GM23338 (cell line): ENCODE data around the gene NEURL3. TPM values are rescaled to one million over a fixed set of nuclear protein-coding genes. Genes with fewer than 3 reads are reported as not detected.
"Not testable (repeated sequence)": the region's sequence is repeated elsewhere in the genome, so short reads cannot be mapped to it uniquely, and the experiment has no call there.

Experiments used
- ATAC-seq: fragments of 200-7000 bp; cut with Tn5 transposase; 3 replicates; pipeline ENCODE4 v1.9.1; 2020
- DNase-seq: peaks from one replicate; pipeline ENCODE4 v3.0.0-alpha.2; 2015; ENCODE audit warnings: low spot score
- H2AFZ ChIP-seq: fragments of 200-600 bp; sonication (generic); 2 replicates; pipeline ENCODE4 v1.8.0; 2016; ENCODE audit warnings: antibody characterized with exemption, mild to moderate bottlenecking, moderate library complexity
- H3F3A ChIP-seq: fragments of 200-600 bp; sonication (generic); replicated peaks from 2 replicates; pipeline ENCODE4 v1.8.0; 2017; ENCODE audit warnings: antibody characterized with exemption, mixed run types, low read depth
- H3K27ac ChIP-seq: fragments of 200-600 bp; sonication (generic); 2 replicates; pipeline ENCODE4 v1.6.1; 2016; ENCODE audit warnings: low read depth
- H3K27me3 ChIP-seq: fragments of 200-600 bp; sonication (generic); 2 replicates; pipeline ENCODE4 v1.8.0; 2016; ENCODE audit warnings: mild to moderate bottlenecking, mixed run types, moderate library complexity; ENCODE audit not compliant: insufficient read depth
- H3K36me3 ChIP-seq: fragments of 200-600 bp; sonication (generic); 2 replicates; pipeline ENCODE4 v1.8.0; 2016; ENCODE audit warnings: mild to moderate bottlenecking; ENCODE audit not compliant: insufficient read depth
- H3K4me1 ChIP-seq: fragments of 200-600 bp; sonication (generic); 2 replicates; pipeline ENCODE4 v1.8.0; 2016; ENCODE audit warnings: mild to moderate bottlenecking, moderate library complexity; ENCODE audit not compliant: insufficient read depth
- H3K4me2 ChIP-seq: fragments of 200-600 bp; sonication (generic); 2 replicates; pipeline ENCODE4 v1.7.1; 2017; ENCODE audit warnings: mixed run types
- H3K4me3 ChIP-seq: fragments of 200-600 bp; sonication (generic); 2 replicates; pipeline ENCODE4 v1.6.1; 2016; ENCODE audit warnings: mixed run types
- H3K79me2 ChIP-seq: fragments of 200-600 bp; sonication (generic); replicated peaks from 2 replicates; pipeline ENCODE4 v1.8.0; 2017; ENCODE audit warnings: mild to moderate bottlenecking; ENCODE audit not compliant: insufficient read depth
- H3K9me2 ChIP-seq: fragments of 200-600 bp; sonication (generic); 2 replicates; pipeline ENCODE4 v1.8.0; 2017; ENCODE audit not compliant: insufficient read depth
- H4K20me1 ChIP-seq: fragments of 200-600 bp; sonication (generic); replicated peaks from 2 replicates; pipeline ENCODE4 v1.8.0; 2017; ENCODE audit warnings: mild to moderate bottlenecking; ENCODE audit not compliant: insufficient read depth
- H3K27ac Mint-ChIP-seq: 2 replicates; pipeline ENCODE4 v1.8.0; 2020; ENCODE audit warnings: inconsistent platforms, mild to moderate bottlenecking, moderate library complexity, mixed read lengths
- H3K27me3 Mint-ChIP-seq: 3 replicates; pipeline ENCODE4 v1.8.0; 2022; ENCODE audit warnings: low read depth, mild to moderate bottlenecking, moderate library complexity, mixed read lengths, inconsistent platforms; ENCODE audit not compliant: insufficient read depth, poor library complexity
- H3K36me3 Mint-ChIP-seq: 3 replicates; pipeline ENCODE4 v1.8.0; 2021; ENCODE audit warnings: low read depth, mild to moderate bottlenecking, inconsistent platforms, moderate library complexity, mixed read lengths
- H3K4me1 Mint-ChIP-seq: 3 replicates; pipeline ENCODE4 v1.8.0; 2020; ENCODE audit warnings: mild to moderate bottlenecking, inconsistent platforms, mixed read lengths
- H3K4me3 Mint-ChIP-seq: 3 replicates; pipeline ENCODE4 v1.8.0; 2021; ENCODE audit warnings: moderate library complexity, mild to moderate bottlenecking, inconsistent platforms, mixed read lengths
- H3K9me3 Mint-ChIP-seq: 3 replicates; pipeline ENCODE4 v1.8.0; 2020; ENCODE audit warnings: moderate library complexity, mild to moderate bottlenecking, inconsistent platforms, mixed read lengths
- CREB1 ChIP-seq: fragments of 250-450 bp; sonication (Bioruptor Pico); IDR thresholded peaks from 2 replicates; pipeline ENCODE4 v1.5.0; 2020; ENCODE audit warnings: low read depth, mild to moderate bottlenecking, moderate library complexity
- CTCF ChIP-seq, 2 experiments: fragments of 200-600 bp in 1 of 2; sonication (generic) in 1 of 2; conservative IDR thresholded peaks; 2 replicates each; pipeline versions ENCODE4 v1.5.1 to v1.6.1; 2016 to 2017; ENCODE audit warnings: antibody characterized with exemption in 2 of 2, low read depth in 2 of 2, mild to moderate bottlenecking in 2 of 2, moderate library complexity in 1 of 2
- ETS1 ChIP-seq: IDR thresholded peaks from 2 replicates; pipeline ENCODE4 v1.6.1; 2016; ENCODE audit warnings: antibody characterized with exemption
- EZH2 ChIP-seq: fragments of 200-600 bp; sonication (generic); IDR thresholded peaks from one replicate; pipeline ENCODE4 v1.8.0; 2017; ENCODE audit warnings: antibody characterized with exemption, mild to moderate bottlenecking, low read depth; ENCODE audit not compliant: unreplicated experiment
- EZH2phosphoT487 ChIP-seq: fragments of 200-600 bp; sonication (generic); IDR thresholded peaks from one replicate; pipeline ENCODE4 v1.8.1; 2018; ENCODE audit warnings: antibody characterized with exemption; ENCODE audit not compliant: unreplicated experiment
- JUNB ChIP-seq: IDR thresholded peaks from one replicate; pipeline ENCODE4 v1.6.1; 2016; ENCODE audit warnings: antibody characterized with exemption; ENCODE audit not compliant: unreplicated experiment
- POLR2AphosphoS5 ChIP-seq: IDR thresholded peaks from 2 replicates; pipeline ENCODE4 v1.6.1; 2016; ENCODE audit warnings: antibody characterized with exemption, low read depth
- STAT1 ChIP-seq: IDR thresholded peaks from one replicate; pipeline ENCODE4 v1.6.1; 2016; ENCODE audit warnings: antibody characterized with exemption; ENCODE audit not compliant: unreplicated experiment
- ZNF331 ChIP-seq: fragments of 250-450 bp; sonication (Bioruptor Pico); IDR thresholded peaks from 2 replicates; pipeline ENCODE4 v1.5.0; 2020; ENCODE audit warnings: low read depth, mild to moderate bottlenecking, moderate library complexity
- polyA plus RNA-seq: library from polyadenylated mRNA; unstranded; fragments of >200 nt; fragmentation: Nextera tagmentation; extraction: Ambion mirVana; gene quantifications from 2 replicates; pipeline ENCODE4 v1.2.1, GENCODE V29; 2016
- total RNA-seq: library from RNA; depleted of rRNA; stranded (reverse); fragments of >200 nt; shearing (Covaris generic); gene quantifications from 2 replicates; pipeline ENCODE4 v1.2.3, GENCODE V29; 2014
- TF ChIP-seq, protein P1 (sequence below): IDR thresholded peaks from one replicate; pipeline ENCODE4 v1.6.1; 2018; ENCODE audit warnings: antibody characterized with exemption; ENCODE audit not compliant: unreplicated experiment

Gene NEURL3
- total and polyA plus RNA-seq, 2 experiments from 2014 or later, result 0.21 TPM; not detected in 1

DNA sequence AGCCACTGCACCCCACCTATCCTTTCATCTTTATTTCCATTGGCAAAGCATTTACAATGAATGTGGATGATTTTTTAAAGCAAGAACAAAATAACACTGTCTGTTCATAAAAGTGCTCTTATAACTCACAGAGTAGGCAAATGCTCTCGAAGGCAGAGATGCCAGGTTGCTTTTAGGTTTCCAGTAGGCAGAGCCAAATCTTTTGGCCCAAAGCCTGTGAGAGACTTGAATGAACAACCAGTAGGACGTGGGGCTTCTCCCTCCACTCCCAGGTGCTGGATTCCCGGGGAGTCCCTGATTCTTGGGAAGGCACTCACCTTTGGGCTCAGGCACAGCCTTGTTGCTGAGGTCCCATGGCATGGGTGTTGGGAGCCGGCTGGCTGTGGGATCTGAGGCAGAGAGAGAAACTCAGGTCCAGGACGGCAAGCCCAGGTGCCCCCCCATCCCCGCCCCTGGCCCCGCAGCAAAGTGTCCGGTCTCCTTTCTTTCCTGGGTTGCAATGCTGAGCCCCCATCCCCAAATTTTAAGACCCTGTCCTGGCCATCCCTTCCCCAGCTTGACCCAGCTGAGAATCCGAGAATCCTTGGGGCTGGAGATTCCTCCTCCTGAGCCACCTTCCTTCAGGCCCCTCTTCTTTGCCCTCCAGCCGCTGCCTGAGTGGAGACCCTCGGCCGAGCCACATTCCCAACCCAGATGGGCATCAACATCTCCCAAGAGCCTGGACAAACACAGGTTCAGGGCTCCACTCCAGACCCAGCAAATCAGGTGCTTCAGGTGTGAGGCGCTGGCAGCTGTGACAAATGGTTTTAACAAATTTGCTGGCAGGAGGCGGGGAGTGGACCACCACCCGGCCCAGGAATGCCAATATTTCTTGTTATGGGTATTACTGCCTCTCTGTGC lies 5.8 kb downstream of the NEURL3 start (continued):
- TF ChIP-seq, protein P1, sequence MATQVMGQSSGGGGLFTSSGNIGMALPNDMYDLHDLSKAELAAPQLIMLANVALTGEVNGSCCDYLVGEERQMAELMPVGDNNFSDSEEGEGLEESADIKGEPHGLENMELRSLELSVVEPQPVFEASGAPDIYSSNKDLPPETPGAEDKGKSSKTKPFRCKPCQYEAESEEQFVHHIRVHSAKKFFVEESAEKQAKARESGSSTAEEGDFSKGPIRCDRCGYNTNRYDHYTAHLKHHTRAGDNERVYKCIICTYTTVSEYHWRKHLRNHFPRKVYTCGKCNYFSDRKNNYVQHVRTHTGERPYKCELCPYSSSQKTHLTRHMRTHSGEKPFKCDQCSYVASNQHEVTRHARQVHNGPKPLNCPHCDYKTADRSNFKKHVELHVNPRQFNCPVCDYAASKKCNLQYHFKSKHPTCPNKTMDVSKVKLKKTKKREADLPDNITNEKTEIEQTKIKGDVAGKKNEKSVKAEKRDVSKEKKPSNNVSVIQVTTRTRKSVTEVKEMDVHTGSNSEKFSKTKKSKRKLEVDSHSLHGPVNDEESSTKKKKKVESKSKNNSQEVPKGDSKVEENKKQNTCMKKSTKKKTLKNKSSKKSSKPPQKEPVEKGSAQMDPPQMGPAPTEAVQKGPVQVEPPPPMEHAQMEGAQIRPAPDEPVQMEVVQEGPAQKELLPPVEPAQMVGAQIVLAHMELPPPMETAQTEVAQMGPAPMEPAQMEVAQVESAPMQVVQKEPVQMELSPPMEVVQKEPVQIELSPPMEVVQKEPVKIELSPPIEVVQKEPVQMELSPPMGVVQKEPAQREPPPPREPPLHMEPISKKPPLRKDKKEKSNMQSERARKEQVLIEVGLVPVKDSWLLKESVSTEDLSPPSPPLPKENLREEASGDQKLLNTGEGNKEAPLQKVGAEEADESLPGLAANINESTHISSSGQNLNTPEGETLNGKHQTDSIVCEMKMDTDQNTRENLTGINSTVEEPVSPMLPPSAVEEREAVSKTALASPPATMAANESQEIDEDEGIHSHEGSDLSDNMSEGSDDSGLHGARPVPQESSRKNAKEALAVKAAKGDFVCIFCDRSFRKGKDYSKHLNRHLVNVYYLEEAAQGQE, result no peak
- TF ChIP-seq EZH2phosphoT487 (no peak), CTCF (conservative IDR thresholded peaks at IDR 0.05; ENCODE audit: low read depth in 2 of 2) (no peak), CREB1 (CRISPR knock-in tag) (no peak), POLR2AphosphoS5 (no peak), ZNF331 (no peak), STAT1 (no peak), ETS1 (no peak), JUNB (no peak), EZH2 (no peak)

- not testable (repeated sequence) for DNase-seq, H4K20me1 ChIP-seq, H2AFZ ChIP-seq, ATAC-seq, H3K4me2 ChIP-seq, H3K4me3 ChIP-seq, H3K27ac ChIP-seq, H3K36me3 Mint-ChIP-seq, H3K27me3 ChIP-seq, H3K27ac Mint-ChIP-seq, H3K36me3 ChIP-seq, H3K4me1 ChIP-seq, H3K79me2 ChIP-seq, H3K4me3 Mint-ChIP-seq, H3F3A ChIP-seq, H3K9me2 ChIP-seq
- H3K27me3 Mint-ChIP-seq, result peaks cover 16% of the 10 kb centered on the region
- peaks cover 12% of the 10 kb centered on the region; the same call in 2 of the 3 replicates for H3K9me3 Mint-ChIP-seq
- peaks cover 12% of the 10 kb centered on the region for H3K4me1 Mint-ChIP-seq
These were observed 6.5 kb downstream of the NEURL3 start for GRCh38 chr2:96498611-96499010.
